CD4-positive, alpha-beta T cell treated with Interferon gamma for 1 hour (primary cell): Measurements from ENCODE around the gene FAM210A.
"Not testable (repeated sequence)": the region's sequence is repeated elsewhere in the genome, so short reads cannot be mapped to it uniquely, and the experiment has no call there.

Experiments
- DNase-seq: peaks from one replicate; pipeline ENCODE4 v3.0.0-alpha.2; 2020

The FAM210A gene

GRCh38 chr18:13696961-13697360 is 29.4 kb downstream of the FAM210A start:
- DNase-seq, result no peak

- not testable (repeated sequence) for DNase-seq
Measured at GRCh38 chr18:13695337-13695736, 31.0 kb downstream of the FAM210A start.

- not testable (repeated sequence) for DNase-seq
Measured at GRCh38 chr18:13690060-13690459, 36.3 kb downstream of the FAM210A start.

- DNase-seq, result no peak
Measured at GRCh38 chr18:13688191-13689136, 37.9 kb downstream of the FAM210A start.

GRCh38 chr18:13684546-13684945 is 41.8 kb downstream of the FAM210A start:
- DNase-seq, result no peak

- no peak for DNase-seq
Measured at GRCh38 chr18:13681701-13682100, 44.7 kb downstream of the FAM210A start.

- DNase-seq, result no peak
Measured at GRCh38 chr18:13680612-13681011, 45.7 kb downstream of the FAM210A start.

GRCh38 chr18:13677350-13677749 is 49.0 kb downstream of the FAM210A start:
- DNase-seq, result not testable (repeated sequence)

GRCh38 chr18:13676471-13676870 is 49.9 kb downstream of the FAM210A start:
- no peak for DNase-seq

GRCh38 chr18:13672657-13673056 is 53.7 kb downstream of the FAM210A start:
- no peak for DNase-seq

GRCh38 chr18:13661779-13662256 is 64.5 kb downstream of the FAM210A start:
- no peak for DNase-seq

GRCh38 chr18:13661051-13661778 is 65.1 kb downstream of the FAM210A start:
- DNase-seq, result no peak

- no peak for DNase-seq
Measured at GRCh38 chr18:13660510-13660909, 65.8 kb downstream of the FAM210A start.

- no peak for DNase-seq
Measured at GRCh38 chr18:13658436-13659204, 67.7 kb downstream of the FAM210A start.

GRCh38 chr18:13657974-13658373 is 68.4 kb downstream of the FAM210A start:
- no peak for DNase-seq

GRCh38 chr18:13653746-13654433 is 72.5 kb downstream of the FAM210A start:
- no peak for DNase-seq

- DNase-seq, result no peak
Measured at GRCh38 chr18:13649397-13650390, 76.7 kb downstream of the FAM210A start.

GRCh38 chr18:13647761-13648160 is 78.6 kb downstream of the FAM210A start:
- DNase-seq, result no peak

- DNase-seq, result no peak
Measured at GRCh38 chr18:13646633-13647032, 79.7 kb downstream of the FAM210A start.

GRCh38 chr18:13645093-13645492 is 81.3 kb downstream of the FAM210A start:
- no peak for DNase-seq

GRCh38 chr18:13643261-13643751 is 83.1 kb downstream of the FAM210A start:
- DNase-seq, result no peak
